ENCODE data around the gene DENND4C. TPM values are rescaled to one million over a fixed set of nuclear protein-coding genes. Genes with fewer than 3 reads are reported as not detected.

The DENND4C gene
- total RNA-seq, 1 experiment from 2014 or later = 29.5 TPM

DNA sequence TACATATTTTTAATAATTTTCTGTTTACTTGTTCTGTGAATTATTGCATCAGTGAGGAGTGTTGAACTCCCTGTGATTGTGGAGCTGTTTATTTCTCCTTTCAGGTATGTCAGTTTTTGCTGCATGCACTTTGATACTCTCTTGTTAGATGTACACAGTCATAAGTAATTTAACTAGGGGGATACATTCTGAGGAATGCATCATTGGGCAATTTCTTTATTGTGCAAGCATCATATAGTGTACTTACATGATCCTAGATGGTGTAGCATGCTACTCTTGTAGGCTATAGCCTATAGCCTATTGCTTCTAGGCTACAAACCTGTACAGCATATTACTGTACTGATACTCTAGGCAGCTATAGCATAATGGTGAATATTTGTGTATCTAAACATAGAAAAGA is 9.5 kb downstream of the DENND4C start:
- H3K79me2 ChIP-seq (ENCODE audit: low read depth) = peaks cover 86% of the 10 kb centered on the region
- no peak for DNase-seq
- TF ChIP-seq, protein P1, sequence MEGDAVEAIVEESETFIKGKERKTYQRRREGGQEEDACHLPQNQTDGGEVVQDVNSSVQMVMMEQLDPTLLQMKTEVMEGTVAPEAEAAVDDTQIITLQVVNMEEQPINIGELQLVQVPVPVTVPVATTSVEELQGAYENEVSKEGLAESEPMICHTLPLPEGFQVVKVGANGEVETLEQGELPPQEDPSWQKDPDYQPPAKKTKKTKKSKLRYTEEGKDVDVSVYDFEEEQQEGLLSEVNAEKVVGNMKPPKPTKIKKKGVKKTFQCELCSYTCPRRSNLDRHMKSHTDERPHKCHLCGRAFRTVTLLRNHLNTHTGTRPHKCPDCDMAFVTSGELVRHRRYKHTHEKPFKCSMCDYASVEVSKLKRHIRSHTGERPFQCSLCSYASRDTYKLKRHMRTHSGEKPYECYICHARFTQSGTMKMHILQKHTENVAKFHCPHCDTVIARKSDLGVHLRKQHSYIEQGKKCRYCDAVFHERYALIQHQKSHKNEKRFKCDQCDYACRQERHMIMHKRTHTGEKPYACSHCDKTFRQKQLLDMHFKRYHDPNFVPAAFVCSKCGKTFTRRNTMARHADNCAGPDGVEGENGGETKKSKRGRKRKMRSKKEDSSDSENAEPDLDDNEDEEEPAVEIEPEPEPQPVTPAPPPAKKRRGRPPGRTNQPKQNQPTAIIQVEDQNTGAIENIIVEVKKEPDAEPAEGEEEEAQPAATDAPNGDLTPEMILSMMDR (conservative IDR thresholded peaks at IDR 0.05) = no peak
- no peak for TF ChIP-seq EZH2 (IDR thresholded peaks at IDR 0.05; ENCODE audit: low read depth)
- no peaks in the 10 kb centered on the region for H3K9me2 ChIP-seq (ENCODE audit: insufficient read depth)
- no peaks in the 10 kb centered on the region; the same call in 1 of the 2 replicates for H3K36me3 ChIP-seq (ENCODE audit: low read depth)
- H3K4me1 ChIP-seq (replicated peaks; ENCODE audit: insufficient read depth) = no peaks in the 10 kb centered on the region
- H3K27ac ChIP-seq = no peak overlapping the region
- no peak overlapping the region for H3K4me3 ChIP-seq
- no peak overlapping the region for H3K4me2 ChIP-seq
- H3K27me3 ChIP-seq (ENCODE audit: insufficient read depth, low read depth) = no peaks in the 10 kb centered on the region
- H3K9me3 ChIP-seq (ENCODE audit: insufficient read depth, low read depth) = no peaks in the 10 kb centered on the region
- ChIA-PET POLR2A (ENCODE audit: unreplicated experiment) (no interaction called here), CTCF (no interaction called here)
- no peak overlapping the region for H2AFZ ChIP-seq
- intact Hi-C loops (cut with micrococcal nuclease; ENCODE audit: unreplicated experiment) = no loop called here
- H4K20me1 ChIP-seq (ENCODE audit: insufficient read depth) = 0 out of 2 replicates have a peak, but pooled peaks cover 3% of the 10 kb centered on the region
- BruUV-seq (replicated peaks) = no TSS peak
- no peaks in the 10 kb centered on the region for H3F3A ChIP-seq (ENCODE audit: insufficient read depth, low read depth)

DNA sequence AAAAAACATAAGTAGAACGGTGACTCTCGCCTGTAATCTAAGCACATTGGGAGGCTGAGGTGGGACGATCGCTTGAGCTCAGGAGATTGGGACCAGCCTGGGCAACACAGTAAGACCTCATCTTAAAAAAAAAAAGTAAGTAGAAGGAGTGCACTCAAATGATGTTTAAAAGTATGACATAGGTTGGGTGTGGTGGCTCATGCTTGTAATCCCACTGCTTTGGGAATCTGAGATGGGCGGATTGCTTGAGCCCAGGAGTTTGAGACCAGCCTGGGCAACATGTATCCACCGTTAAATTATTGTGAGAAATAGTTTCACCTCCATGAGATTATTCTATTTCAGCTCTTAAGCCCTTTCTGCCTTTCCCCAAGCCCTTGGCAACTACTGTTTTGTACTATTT is 11.2 kb downstream of the DENND4C start:
- H3F3A ChIP-seq (ENCODE audit: insufficient read depth, low read depth) = no peaks in the 10 kb centered on the region
- H3K9me2 ChIP-seq (ENCODE audit: insufficient read depth) = no peaks in the 10 kb centered on the region
- no peaks in the 10 kb centered on the region for H3K4me1 ChIP-seq (replicated peaks; ENCODE audit: insufficient read depth)
- ChIA-PET POLR2A (ENCODE audit: unreplicated experiment) (interaction anchor here (0.7 kb wide), 1 partner anchor 53 kb away, joined by 4 read pairs; no protein-coding TSS in a partner anchor), CTCF (no interaction called here)
- no peak overlapping the region for H3K4me2 ChIP-seq
- no peaks in the 10 kb centered on the region for H3K9me3 ChIP-seq (ENCODE audit: insufficient read depth, low read depth)
- H4K20me1 ChIP-seq (ENCODE audit: insufficient read depth) = 0 out of 2 replicates have a peak, but pooled peaks cover 3% of the 10 kb centered on the region
- no peak for DNase-seq
- no peak overlapping the region for H3K27ac ChIP-seq
- H3K27me3 ChIP-seq (ENCODE audit: insufficient read depth, low read depth) = no peaks in the 10 kb centered on the region
- BruUV-seq (replicated peaks) = no TSS peak
- intact Hi-C loops (cut with micrococcal nuclease; ENCODE audit: unreplicated experiment) = no loop called here
- H3K4me3 ChIP-seq = no peak overlapping the region
- no peak overlapping the region for H2AFZ ChIP-seq
- TF ChIP-seq, protein P1 (conservative IDR thresholded peaks at IDR 0.05) = no peak
- no peak for TF ChIP-seq EZH2 (IDR thresholded peaks at IDR 0.05; ENCODE audit: low read depth)
- no peaks in the 10 kb centered on the region; the same call in 1 of the 2 replicates for H3K36me3 ChIP-seq (ENCODE audit: low read depth)
- peaks cover 75% of the 10 kb centered on the region for H3K79me2 ChIP-seq (ENCODE audit: low read depth)

DNA sequence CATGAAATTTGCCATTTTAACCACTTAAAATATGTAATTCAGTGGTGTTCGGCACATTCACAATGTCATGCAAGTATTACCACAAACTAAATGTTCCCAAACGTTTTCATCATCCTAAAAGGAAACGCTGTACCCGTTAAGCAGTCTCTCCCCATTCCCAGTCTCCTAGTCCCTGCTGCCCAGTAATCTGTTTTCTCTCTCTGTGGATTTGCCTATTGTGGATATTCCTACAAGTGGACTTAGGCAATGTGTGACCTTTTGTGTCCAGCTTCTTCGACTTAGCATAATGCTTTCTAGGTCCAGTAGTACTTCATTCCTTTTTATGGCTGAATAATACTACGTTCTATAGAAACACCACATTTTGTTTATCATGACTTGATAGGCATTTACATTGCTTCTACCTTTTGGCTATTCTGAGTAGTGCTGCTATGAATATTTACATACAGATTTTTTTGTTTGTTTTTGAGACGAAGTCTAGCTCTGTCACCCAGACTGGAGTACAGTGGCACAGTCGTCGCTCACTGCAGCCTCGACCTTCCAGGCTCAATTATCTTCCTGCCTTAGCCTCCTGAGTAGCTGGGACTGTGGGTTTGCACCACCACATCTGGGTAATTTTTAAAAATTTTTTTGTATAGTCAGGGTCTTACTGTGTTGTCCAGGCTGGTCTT is 13.0 kb downstream of the DENND4C start:
- no peak for DNase-seq
- no peak overlapping the region for H3K27ac ChIP-seq
- TF ChIP-seq EZH2 (IDR thresholded peaks at IDR 0.05; ENCODE audit: low read depth) = no peak
- TF ChIP-seq, protein P1 (conservative IDR thresholded peaks at IDR 0.05) = no peak
- no peaks in the 10 kb centered on the region for H3K9me3 ChIP-seq (ENCODE audit: insufficient read depth, low read depth)
- no peak overlapping the region for H2AFZ ChIP-seq
- no peaks in the 10 kb centered on the region for H3K9me2 ChIP-seq (ENCODE audit: insufficient read depth)
- H3K27me3 ChIP-seq (ENCODE audit: insufficient read depth, low read depth) = no peaks in the 10 kb centered on the region
- no peak overlapping the region for H3K4me2 ChIP-seq
- ChIA-PET POLR2A (ENCODE audit: unreplicated experiment) (no interaction called here), CTCF (no interaction called here)
- no peaks in the 10 kb centered on the region; the same call in 1 of the 2 replicates for H3K36me3 ChIP-seq (ENCODE audit: low read depth)
- peaks cover 82% of the 10 kb centered on the region for H3K79me2 ChIP-seq (ENCODE audit: low read depth)
- no peaks in the 10 kb centered on the region for H3F3A ChIP-seq (ENCODE audit: insufficient read depth, low read depth)
- 0 out of 2 replicates have a peak, but pooled peaks cover 3% of the 10 kb centered on the region for H4K20me1 ChIP-seq (ENCODE audit: insufficient read depth)
- H3K4me3 ChIP-seq = no peak overlapping the region
- no TSS peak for BruUV-seq (replicated peaks)
- intact Hi-C loops (cut with micrococcal nuclease; ENCODE audit: unreplicated experiment) = no loop called here
- no peaks in the 10 kb centered on the region for H3K4me1 ChIP-seq (replicated peaks; ENCODE audit: insufficient read depth)

Measured in PC-9 (cell line).